NCI-H1417 (cell line): ENCODE data around the gene ACSF3.
"Not testable (repeated sequence)": the region's sequence is repeated elsewhere in the genome, so short reads cannot be mapped to it uniquely, and the experiment has no call there.

Experiments
- DNase-seq, 3 experiments: peaks; one replicate each; lab custom pipeline; 2025; lab: John Stamatoyannopoulos, UW

Gene ACSF3

DNA sequence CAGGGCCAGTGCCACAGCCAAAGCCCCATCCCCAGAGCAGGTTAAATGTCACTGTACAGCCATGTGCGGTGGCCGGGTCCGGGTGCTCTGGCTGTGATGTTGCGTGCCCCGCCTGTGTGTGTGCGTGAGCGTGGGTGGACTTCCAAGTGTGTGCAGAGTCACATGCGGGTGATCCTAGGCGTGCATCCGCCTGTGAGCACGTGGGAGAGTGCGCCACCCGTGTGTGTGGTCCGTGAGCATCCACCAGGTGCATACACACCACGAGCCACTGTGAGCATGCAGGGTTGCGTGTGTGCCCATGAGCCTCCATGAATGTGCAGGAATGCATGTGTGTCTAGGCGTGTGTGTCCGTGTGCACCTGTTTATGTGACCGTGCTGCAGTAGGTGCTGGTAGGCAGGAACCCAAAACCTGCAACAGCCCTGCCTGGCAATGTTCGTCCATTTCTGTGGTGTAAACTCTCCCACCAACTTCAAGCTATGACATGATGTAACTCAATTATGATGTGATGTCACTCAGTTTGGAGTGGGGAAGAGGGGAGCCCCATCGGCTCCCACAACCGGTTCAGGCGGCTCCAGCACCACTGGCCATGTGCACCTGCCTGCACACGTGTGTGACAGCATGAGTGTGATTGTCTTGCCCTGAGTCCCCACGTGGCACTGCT, 37.6 kb upstream of the ACSF3 start:
- DNase-seq, result no peak

DNA sequence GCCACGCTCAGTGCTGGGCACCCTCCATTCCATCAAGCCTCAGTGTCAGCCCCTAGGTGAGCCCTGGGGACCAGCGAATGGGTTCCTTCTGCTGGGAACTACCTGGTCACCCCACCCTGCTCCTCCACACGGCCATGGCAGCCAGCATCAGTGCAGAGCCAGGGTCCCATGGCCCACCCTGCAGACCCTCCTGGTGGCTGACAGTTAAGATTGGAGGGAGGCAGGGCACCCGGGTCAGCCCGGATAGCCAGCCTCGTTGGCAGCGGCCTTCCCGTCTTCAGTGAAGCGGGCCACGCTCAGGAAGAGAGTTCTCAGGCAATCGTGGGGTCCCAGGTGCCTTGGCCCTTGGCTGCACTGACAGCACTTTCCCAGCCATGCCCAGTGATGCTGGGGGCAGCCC, 37.1 kb upstream of the ACSF3 start:
- no peak for DNase-seq

DNA sequence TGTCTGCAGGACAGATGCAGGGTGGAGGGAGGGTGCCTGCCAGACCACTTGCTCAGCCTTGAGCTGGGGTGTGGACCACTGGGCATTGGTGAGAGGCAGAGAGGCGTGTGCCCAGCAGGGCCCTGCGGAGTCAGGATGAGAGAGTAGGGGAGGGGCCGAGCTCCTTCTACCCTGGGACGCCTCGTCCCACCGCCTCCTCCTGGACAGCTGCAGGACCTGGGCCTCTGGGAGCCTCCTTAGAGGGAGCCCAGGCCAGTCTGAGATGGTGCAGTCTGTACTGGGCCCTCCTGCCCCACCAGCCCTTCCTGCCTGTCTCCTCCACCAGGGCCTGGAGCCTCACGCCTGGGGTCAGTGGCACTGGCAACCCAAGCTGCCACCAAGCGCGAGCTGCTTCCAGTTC, 35.9 kb upstream of the ACSF3 start:
- no peak for DNase-seq

DNA sequence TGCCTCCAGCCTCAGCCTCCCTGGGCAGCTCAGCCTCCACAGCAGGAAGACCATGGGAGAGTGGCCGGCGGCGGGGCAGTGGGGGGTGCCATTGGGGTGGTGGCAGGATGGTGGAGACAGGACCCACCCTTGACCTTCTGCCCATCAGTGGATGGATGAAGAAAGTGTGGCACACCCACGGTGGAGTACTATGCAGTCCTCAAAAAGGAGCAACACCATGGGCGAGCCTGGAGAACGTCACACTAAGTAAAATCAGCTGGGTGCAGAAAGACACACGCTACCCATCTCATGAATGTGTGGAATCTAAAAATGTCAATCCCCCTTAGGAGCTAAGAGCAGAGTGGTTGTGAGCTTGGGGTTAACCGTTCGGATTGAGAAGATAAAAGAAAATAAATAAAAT, 34.8 kb upstream of the ACSF3 start:
- no peak for DNase-seq

DNA sequence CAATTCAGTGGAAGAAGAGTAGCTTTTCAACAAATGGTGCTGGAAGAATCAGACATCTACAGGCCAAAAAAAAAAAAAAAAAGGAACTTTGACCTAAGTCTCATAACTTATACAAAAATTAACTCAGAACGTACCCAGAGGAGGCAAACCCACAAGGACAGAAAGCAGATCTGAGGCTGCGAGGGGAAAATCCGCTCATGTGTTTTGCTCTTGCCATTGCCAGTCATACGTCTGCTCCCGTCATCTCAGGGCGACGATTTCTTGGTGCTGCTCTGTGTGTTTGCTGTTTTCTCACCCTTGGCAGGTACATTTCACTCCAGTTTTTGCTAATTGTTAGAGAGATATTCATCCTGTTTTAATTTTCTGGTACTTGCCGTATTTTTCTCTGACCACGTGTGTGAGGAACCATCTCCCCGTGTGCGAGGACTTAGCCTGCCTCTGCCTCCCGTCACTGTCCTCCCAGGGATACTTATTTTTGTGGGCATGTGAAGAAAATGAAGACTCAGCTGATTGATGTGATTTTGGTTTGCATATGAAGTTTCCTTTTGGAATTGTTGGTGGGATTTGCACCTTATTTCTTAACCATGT, 33.4 kb upstream of the ACSF3 start:
- no peak for DNase-seq

DNA sequence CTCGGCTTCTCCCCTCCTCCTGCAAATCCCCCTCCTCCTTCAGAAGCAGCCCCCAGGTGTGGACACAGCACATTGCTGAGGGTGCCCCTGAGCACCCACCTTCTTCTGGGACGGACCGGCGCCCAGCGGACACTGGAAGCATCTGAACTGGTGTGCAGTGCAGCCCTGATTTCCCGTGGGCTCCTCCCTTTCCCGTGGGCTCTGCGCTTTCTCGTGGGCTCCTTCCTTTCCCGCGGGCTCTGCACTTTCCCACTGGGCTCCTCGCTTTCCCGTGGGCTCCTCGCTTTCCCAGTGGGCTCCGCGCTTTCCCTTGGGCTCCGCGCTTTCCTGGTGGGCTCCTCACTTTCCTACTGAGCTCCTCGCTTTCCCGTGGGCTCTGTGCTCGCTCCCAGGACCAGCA, 32.6 kb upstream of the ACSF3 start:
- DNase-seq, result no peak

DNA sequence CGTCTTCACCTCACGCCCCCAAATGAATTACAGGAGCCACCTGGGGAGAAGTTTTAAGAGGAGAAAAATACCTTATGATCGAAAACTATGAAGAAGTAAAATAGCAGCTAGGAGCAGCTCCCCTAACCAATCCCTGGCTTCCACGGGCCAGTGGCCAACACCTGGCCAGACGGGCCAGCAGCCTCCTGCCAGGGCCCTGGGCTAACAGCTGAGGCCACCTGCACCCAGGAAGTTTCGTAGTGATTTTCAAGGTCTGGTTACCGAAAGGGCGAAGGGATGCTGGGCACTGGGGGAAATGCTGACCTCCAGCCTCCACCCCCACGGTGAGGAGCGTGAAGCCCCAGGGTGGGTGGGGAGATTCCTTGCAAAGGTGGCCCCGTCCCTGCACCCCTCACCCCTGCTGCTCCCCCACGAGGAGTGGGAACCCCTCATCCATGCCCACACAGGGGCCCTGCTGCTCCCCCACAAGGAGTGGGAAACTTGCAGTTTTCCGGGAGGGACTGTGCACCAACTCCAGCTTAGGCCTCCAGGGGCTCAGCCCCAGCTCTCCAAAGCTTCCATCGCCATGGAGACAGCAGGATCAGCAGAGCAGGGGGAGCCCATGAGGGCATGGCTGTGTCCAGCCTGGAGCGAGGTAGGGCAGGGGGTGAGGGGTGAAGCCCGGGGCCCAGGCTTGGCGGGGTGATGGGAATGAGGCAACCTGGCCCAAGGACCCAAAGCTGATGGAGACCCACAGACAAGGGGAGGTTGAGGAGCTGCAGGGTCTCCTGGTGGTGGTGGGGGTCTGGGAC, 31.9 kb upstream of the ACSF3 start:
- DNase-seq, result peak in 1 of 3 experiments; percentile 4

DNA sequence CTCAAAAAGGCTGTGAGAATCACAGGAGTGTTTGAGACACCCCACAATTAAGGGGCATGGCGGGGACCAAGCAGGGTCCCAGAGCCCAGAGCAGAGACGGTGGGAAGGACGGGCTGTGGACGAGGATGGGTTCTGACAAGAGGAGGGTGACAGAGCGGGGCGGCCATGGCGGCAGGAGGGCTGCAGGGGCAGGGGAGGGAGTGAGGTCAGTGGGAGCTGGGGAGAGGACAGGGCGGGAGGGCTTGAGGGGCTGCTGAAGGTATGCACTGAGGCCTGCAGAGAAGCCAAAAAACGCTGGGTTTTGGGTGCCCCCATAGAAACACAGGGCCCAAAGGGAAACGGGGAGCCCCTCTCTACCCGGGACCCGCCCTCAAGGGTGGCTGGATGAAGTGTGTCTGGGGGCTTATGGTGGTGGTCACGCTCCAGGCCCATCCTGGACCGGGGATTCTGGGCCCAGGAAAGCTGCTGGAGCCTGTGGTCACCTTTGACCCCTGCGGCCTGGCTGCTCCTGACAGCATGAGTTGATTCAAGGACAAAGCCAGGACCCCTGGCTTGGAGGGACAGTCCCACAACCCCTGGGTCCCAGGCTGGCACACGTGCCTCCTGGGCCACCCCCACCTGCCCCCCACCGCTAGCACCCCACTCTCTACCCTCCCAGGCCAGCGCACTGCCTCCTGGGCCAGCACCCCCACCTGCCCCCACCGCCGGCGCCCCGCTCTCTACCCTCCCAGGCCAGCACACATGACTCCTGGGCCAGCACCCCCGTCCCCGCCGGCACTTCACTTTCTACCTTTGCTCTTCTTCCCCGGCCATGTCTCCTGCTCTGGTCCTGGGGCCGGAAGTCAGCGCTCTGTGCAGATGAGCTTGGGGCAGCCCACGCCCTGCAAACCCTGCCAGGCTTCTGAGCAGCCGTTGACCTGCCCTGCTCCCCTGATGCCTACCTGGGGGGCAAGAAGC, 31.0 kb upstream of the ACSF3 start:
- DNase-seq, result no peak

DNA sequence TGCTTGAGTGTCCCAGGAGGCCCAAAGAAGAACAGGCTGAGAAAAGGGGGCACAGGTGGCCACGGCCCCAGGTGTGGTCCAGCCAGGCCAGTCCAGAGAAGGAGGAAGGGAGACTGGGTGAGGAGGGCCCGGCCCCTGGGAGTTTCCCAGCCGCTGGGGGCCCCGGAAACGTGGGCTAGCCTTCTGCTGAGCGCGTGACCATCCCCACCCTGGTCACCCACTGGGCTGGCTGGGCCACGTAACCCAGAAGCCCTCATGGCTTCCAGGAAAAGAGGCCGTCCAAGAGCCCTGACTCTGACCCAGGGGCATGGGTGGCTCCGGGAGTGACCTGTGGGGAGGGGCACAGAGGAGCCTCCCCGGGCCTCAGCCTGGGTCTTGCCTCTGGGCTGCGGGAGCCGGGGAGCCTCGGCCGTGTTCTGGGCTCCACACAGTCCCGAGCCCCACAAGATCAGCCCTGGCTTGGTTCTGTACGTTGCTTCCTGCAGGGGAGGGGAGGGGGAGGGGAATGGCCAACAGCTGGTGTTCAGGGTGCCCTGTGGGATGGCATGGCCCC, 29.8 kb upstream of the ACSF3 start:
- no peak for DNase-seq

DNA sequence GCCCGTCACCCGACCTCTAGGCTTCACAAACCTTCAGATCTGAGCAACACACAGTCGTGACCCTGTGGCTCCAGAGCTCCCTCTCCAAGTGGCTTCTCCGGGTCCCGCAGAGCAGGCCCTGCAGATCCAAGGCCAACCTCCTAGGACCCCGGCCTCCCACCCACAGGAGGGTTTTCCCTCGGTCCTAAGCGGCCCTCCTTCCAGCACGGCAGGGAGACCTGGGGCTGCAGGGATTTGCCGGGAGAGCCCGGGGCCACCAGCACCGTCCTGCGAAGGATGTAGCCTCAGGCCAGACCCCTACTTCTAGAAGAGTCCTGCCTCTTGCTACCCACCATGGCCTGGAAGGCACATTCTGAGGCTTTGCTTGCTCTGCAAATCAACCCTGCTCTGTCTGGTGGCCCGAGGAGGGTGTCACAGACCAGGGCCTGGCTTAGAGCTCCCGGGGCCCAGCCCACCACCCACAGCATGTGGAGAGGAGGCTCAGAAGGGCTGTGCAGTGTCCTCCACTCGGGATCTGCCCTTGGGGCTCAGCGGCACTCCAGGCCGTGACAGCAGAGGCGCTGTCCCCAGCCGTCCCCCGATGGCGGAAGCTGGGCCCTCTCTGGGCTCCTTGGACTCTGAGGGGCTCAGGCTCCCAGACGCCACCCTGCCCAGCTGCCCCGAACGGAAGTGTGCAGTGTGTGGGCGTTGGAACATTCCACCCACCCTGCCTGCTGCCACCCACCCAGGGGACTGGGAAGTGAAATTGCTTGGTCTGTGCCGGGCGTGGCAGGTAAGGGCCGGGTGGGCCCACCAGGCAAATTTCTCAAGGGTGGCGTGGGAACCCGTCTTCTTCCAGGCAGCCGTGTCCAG, 28.8 kb upstream of the ACSF3 start:
- DNase-seq, result no peak

DNA sequence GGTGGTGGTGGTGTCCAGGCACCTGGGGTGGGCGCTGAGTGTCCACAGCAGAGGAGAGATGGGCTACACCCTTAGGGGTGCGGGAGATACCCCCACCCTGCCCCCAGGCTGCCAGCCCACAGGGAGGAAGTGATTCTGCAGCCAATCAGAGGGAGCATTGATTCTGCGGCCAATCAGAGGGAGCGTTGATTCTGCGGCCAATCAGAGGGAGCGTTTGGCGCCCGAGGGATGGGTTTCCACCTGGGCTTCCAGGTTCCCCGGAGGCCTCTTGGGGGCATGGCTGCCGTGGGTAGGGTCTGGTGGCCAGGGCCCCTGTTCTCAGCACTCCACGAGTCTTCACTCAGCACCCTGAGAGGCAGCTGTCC, 28.2 kb upstream of the ACSF3 start:
- no peak for DNase-seq

DNA sequence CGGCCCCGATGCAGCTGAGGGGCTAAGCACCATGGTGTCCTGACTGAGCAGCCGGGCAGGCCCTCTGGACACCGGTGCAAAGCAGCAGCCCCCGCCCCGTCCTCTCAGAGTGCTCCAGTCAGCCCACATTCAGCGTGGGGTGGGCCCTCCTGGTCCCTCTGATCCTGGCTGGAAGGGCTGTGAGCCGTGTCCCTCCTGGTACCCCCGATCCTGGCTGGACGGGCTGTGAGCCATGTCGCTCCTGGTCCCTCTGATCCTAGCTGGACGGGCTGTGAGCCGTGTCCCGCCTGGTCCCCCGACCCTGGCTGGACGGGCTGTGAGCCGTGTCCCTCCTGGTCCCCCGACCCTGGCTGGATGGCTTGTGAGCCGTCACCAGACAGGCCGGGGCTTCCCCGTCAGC, 26.9 kb upstream of the ACSF3 start:
- no peak for DNase-seq

DNA sequence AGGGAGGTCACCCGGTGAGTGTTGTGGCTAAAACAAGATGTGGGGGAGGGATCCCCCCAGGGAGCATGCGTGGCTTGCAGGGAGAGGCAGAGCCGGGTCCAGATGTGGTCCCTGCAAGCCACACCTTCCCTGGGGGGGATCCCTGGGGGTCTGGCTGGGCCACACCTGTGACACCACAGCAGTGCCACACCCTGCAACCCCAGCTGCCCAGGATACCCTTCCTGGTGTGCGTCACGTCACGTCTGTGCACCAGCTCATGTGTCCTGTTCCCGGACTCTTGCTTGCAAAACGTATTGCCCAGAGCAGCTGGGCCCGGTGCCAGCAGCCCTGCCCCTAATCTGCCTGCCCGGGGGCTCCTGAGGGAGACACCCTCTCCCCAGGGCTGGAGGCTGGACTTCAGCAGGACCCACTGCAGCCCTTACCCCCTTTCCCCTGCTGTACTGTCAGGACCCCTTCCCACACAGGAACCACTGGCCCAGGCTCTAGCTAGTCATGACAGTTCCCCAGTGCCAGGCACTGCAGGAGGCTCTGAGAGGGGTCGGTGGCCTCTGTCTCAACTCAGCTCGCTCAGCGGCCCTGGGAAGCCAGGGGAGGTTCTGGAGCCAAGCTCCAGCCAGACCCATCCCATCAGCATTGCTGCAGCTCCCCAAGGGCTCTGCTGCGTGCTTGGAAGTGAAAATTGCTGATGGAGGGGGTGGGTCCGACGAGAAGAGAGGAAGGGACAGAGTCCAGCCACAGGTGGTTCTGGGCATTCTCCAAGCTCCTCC, 25.8 kb upstream of the ACSF3 start:
- DNase-seq, result no peak

DNA sequence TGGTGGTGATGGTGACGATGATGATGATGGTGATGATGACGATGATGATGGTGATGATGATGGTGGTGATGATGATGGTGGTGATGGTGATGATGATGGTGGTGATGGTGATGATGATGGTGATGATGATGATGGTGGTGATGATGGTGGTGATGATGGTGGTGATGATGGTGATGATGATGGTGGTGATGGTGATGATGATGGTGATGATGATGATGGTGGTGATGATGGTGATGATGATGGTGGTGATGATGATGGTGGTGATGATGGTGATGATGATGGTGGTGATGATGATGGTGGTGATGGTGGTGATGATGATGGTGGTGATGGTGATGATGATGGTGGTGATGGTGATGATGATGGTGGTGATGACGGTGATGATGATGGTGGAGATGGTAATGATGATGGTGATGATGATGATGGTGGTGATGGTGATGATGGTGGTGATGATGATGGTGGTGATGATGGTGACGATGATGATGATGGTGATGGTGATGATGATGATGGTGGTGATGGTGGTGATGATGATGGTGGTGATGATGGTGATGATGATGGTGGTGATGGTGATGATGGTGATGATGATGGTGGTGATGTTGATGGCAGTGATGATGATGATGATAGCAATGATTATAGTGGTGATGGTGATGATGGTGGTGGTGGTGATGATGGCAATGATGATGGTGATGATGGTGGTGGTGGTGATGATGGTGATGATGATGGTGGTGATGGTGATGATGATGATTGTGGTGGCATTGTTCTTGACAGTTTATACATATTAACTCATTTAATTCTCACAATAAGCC, 24.6 kb upstream of the ACSF3 start:
- DNase-seq, result not testable (repeated sequence)

DNA sequence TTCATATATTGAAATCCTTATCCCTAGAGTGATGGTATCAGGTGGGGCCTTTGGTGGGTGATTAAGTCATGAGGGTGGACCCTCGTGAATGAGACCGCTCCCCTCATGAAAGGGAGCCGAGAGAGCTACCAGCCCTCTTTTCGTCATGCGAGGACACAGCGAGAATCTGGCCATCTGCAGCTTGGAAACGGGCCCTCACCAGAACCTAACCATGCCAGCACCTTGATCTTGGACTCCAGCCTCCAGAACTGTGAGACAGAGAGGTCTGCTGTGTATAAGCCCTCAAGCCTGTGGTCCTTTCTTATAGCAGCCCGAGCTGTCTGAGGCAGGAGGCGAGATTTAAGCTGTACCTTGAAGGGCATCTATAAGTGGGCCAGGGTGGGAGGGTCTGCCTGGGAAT, 23.7 kb upstream of the ACSF3 start:
- no peak for DNase-seq

DNA sequence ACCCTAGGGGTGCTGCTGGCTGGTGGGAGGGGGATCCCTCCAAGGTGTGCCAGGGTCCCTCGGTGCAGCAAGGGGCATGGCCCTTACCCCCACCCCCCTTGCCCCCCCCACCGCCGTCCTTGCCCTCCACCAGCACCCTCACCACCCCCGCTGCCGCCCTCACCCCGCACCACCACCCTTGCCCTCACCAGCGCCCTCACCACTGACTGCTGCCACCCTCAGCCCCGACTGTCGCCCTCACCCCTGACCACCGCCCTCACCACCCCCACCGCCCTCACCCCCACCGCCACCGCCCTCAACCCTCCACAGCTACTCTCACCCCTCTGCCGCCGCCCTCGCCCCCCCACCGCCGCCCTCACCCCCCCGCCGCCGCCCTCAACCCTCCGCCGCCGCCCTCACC, 23.1 kb upstream of the ACSF3 start:
- DNase-seq, result no peak

DNA sequence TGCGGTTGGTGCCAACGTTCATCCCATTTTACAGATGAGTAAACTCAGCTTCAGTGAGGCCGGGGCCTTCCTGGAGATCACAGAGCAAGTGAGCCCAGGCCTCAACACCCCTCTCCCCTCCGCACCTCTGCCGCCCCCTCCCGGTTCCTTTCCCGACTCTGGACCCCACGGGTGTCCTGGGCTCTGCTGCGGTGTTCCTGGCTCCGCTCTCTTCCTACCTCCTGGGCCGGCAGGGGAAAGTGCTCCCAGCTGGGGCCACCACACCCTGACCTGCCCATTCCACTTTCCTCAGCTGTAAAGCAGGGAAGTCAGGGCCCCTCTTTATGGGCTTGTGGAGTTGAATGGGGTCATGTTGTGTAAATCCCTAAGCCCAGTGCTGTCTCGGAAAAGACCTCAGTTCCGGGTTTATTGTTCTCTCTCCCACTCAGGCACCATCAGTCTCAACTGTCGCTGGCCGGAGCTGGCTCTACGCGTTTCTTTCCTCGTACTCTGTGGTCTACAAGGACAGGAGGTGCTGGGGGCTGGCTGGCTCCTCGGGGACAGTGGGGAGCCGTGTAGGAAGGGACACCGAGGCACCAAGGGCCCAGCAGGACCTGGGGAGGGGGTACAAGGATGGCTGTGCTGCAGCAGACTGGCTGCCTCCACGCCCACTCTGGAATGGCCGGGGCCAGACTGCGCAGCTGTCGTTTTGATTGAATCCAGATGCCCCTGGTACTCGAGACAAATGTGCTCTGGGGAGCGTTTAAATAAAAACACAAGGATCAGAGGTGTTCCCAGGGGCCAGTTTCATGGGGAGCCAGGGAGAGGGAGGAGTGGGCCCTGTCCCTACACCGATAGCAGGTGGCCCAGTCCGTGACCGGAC, 21.7 kb upstream of the ACSF3 start:
- peak; percentile 43 to 83 (median 61) for DNase-seq

DNA sequence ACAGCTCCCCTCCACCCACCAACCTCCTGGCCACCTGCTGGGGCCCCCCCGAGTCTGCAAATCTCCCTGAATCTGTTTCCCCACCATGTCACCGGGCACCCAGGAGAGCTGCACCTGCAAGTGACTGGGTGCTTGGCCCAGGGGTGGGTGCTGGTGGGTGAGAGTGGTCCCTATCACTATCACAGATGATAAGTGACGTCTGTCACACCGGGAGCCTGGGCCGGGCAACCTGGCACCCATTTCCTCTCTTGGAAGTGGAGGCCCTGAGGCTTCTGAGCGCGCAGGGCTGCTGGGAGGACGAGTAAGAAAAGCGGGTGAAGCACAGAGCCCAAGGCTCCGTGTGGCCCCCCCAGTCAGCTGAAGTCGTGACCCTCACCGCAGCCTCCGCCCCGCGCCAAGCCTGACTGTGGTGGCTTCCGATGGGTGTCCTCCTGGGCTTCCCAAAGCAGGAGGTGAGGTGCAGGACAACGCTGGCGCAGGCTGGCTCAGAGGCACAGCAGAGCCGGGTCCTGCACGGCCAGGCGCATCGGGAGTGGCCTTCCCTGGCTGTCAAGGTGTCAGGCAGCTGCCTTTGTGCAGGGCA, 21.0 kb upstream of the ACSF3 start:
- DNase-seq, result peak in 2 of 3 experiments; percentile 21 to 32
